Karpas-422 (cell line): ENCODE data around the gene NXT2. TPM values are rescaled to one million over a fixed set of nuclear protein-coding genes. Genes with fewer than 3 reads are reported as not detected.

Source experiments
- DNase-seq: peaks from one replicate; pipeline ENCODE4 v3.0.0-alpha.2; 2015
- H2AFZ ChIP-seq: fragments of 200-600 bp; sonication (generic); 2 replicates; pipeline ENCODE4 v1.6.1; 2014; ENCODE audit warnings: antibody characterized with exemption, low read length, mixed read lengths
- H3K27ac ChIP-seq: fragments of 200-600 bp; sonication (generic); 2 replicates; pipeline ENCODE4 v1.5.1; 2014; ENCODE audit warnings: mild to moderate bottlenecking, low read length, moderate library complexity
- H3K27me3 ChIP-seq: fragments of 200-600 bp; sonication (generic); 2 replicates; pipeline ENCODE4 v1.6.1; 2014; ENCODE audit warnings: low read length, mixed read lengths
- H3K36me3 ChIP-seq: fragments of 200-600 bp; sonication (generic); 2 replicates; pipeline ENCODE4 v1.6.1; 2014; ENCODE audit warnings: low read length, mixed read lengths; ENCODE audit not compliant: insufficient read depth
- H3K4me1 ChIP-seq: fragments of 200-600 bp; sonication (generic); 2 replicates; pipeline ENCODE4 v1.6.1; 2014; ENCODE audit warnings: mild to moderate bottlenecking, low read length, mixed read lengths
- H3K4me2 ChIP-seq: fragments of 200-600 bp; sonication (generic); 2 replicates; pipeline ENCODE4 v1.6.1; 2014; ENCODE audit warnings: low read length, low read depth, mild to moderate bottlenecking; ENCODE audit not compliant: poor library complexity, severe bottlenecking
- H3K4me3 ChIP-seq: fragments of 200-600 bp; sonication (generic); 2 replicates; pipeline ENCODE4 v1.5.1; 2014; ENCODE audit warnings: mild to moderate bottlenecking, antibody characterized with exemption, low read length, mixed read lengths
- H3K79me2 ChIP-seq: fragments of 200-600 bp; sonication (generic); 2 replicates; pipeline ENCODE4 v1.6.1; 2014; ENCODE audit warnings: mild to moderate bottlenecking, low read length, mixed read lengths
- H3K9ac ChIP-seq: fragments of 200-600 bp; sonication (generic); 2 replicates; pipeline ENCODE4 v1.6.0; 2014; ENCODE audit warnings: low read length
- H3K9me2 ChIP-seq: fragments of 200-600 bp; sonication (generic), shearing (Covaris generic); replicated peaks from 2 replicates; pipeline ENCODE4 v1.6.0; 2014; ENCODE audit warnings: mild to moderate bottlenecking, low read length, moderate library complexity; ENCODE audit not compliant: insufficient read depth
- H3K9me3 ChIP-seq: fragments of 300-700, 200-600 bp; sonication (generic); 2 replicates; pipeline ENCODE4 v1.6.1; 2014; ENCODE audit warnings: low read length, mixed read lengths
- H4K20me1 ChIP-seq: fragments of 200-600 bp; sonication (generic); 2 replicates; pipeline ENCODE4 v1.6.1; 2014; ENCODE audit warnings: mild to moderate bottlenecking, antibody characterized with exemption, low read length, low read depth; ENCODE audit not compliant: insufficient read depth
- total RNA-seq: library from RNA; depleted of rRNA; stranded (reverse); fragments of >200 nt; shearing (Covaris generic); gene quantifications from 2 replicates; pipeline ENCODE4 v1.2.3, GENCODE V29; 2014; ENCODE audit warnings: low replicate concordance; rRNA removed

NXT2 gene
- total RNA-seq = 9.9 and 27.7 TPM in 2 replicates

DNA sequence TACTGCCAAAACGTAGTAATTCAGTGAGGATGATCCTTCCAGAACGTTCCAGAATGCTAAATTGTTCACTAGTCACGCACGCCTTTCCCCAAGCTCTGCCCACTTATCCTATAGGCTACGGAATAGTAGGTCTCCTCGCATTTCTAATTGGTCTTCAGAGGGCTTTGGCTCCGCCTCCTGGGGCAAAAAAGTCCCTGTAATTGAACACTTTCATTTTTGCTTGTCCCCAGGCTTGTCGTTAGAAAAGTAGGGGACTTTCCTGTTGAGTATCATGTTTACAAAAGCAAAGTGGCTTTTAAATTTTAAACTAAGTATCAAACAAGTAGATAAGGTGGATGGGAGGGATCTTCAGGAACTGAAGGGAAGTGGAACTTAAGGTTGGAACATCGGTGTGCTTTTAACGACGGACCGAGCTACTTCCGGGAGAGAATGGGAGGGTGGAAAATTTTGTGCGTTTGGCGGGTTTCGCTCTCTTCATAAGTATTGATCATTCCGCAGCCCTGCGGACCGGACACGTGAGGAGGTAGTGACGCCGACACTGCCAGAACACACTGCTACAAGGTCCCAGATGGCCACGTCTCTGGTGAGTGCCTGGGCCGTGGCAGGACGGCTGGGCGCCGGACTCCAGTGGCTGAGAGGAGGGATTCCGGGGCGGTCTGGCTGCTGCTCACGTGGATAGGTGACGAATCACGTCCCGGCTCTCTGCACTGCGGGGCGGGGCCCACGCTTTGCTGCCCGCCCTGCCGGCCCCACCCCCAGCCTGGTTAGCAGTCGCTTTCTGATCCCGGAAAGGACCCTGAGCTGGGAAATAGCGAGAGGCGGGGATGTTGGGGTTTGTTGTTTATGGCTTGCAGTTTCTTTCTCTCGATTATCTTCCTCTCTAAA is at the start of gene NXT2:
NXT2 (plus strand) TSS at position 406 of the 885 bp plus-strand sequence; CDS start at position 569, 163 bp downstream.
- H3K9me2 ChIP-seq = no peaks in the 10 kb centered on the region
- peak within 1 kb of the TSS; percentile 50 for H3K27ac ChIP-seq
- H3K9ac ChIP-seq = peak within 1 kb of the TSS; percentile 79
- H3K36me3 ChIP-seq = no peaks in the 10 kb centered on the region
- H3K4me3 ChIP-seq = peak within 1 kb of the TSS; percentile 73
- DNase-seq = peak; percentile 93
- no peaks in the 10 kb centered on the region; the same call in 1 of the 2 replicates for H3K79me2 ChIP-seq
- H4K20me1 ChIP-seq = no peaks in the 10 kb centered on the region
- H3K4me2 ChIP-seq = peak within 1 kb of the TSS; percentile 68
- peak within 1 kb of the TSS; percentile 73 for H2AFZ ChIP-seq
- peaks cover 30% of the 10 kb centered on the region for H3K4me1 ChIP-seq
- no peaks in the 10 kb centered on the region for H3K27me3 ChIP-seq
- H3K9me3 ChIP-seq = peaks cover 3% of the 10 kb centered on the region; the same call in 1 of the 2 replicates

DNA sequence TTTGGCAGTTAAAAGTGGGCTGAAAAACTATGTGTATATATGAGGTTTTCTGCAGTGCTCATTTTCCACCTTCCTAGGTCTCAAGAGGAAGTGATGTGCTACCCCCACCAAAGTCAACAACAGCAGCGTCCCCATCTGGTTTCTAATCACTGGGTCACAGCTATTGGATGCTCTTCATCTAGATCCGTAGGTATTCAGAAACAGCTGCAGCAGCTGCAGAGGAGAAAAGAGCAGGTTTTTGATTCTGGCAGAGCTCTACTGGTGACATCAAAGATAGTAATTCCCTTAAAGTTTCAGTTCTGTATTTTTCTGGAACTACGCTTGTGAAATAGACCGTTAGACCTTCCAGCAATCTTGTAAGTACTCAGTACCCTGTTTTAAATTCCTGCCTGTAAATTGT is 49.0 kb upstream of the NXT2 start:
- H3K27ac ChIP-seq = no peak overlapping the region
- H3K9me3 ChIP-seq = no peaks in the 10 kb centered on the region
- H3K9ac ChIP-seq = no peak overlapping the region
- no peaks in the 10 kb centered on the region for H3K9me2 ChIP-seq
- H3K4me2 ChIP-seq = no peak overlapping the region
- H3K79me2 ChIP-seq = no peaks in the 10 kb centered on the region
- peaks cover 12% of the 10 kb centered on the region for H3K4me1 ChIP-seq
- DNase-seq = peak; percentile 56
- H2AFZ ChIP-seq = no peak overlapping the region
- H3K36me3 ChIP-seq = no peaks in the 10 kb centered on the region
- no peak overlapping the region for H3K4me3 ChIP-seq
- H3K27me3 ChIP-seq = no peaks in the 10 kb centered on the region
- 0 out of 2 replicates have a peak, but pooled peaks cover 4% of the 10 kb centered on the region for H4K20me1 ChIP-seq

DNA sequence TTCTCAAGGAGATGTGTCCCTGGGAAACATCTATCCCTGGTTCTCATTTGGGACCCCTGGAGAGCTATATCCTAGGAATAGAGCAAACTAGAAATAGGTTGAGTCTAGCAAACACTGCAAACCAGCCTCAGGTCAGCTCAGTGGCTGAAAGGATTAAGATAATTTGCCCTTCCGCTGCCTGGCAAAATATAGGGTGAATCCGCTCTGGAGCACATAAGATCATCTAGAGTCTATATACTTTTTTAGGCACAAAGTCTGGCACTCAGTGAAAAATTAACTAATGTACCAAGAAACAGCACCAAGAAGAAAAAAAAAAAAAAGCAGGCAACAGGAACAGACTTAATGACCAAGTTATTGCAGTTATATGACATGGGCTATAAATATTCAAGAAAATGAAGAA is 47.5 kb upstream of the NXT2 start:
- no peaks in the 10 kb centered on the region for H3K36me3 ChIP-seq
- no peak overlapping the region for H3K4me3 ChIP-seq
- H4K20me1 ChIP-seq = 0 out of 2 replicates have a peak, but pooled peaks cover 4% of the 10 kb centered on the region
- H3K9me3 ChIP-seq = no peaks in the 10 kb centered on the region
- no peak for DNase-seq
- no peaks in the 10 kb centered on the region for H3K79me2 ChIP-seq
- no peaks in the 10 kb centered on the region for H3K27me3 ChIP-seq
- no peak overlapping the region for H3K27ac ChIP-seq
- H2AFZ ChIP-seq = no peak overlapping the region
- no peak overlapping the region for H3K9ac ChIP-seq
- H3K9me2 ChIP-seq = no peaks in the 10 kb centered on the region
- peaks cover 12% of the 10 kb centered on the region for H3K4me1 ChIP-seq
- no peak overlapping the region for H3K4me2 ChIP-seq

DNA sequence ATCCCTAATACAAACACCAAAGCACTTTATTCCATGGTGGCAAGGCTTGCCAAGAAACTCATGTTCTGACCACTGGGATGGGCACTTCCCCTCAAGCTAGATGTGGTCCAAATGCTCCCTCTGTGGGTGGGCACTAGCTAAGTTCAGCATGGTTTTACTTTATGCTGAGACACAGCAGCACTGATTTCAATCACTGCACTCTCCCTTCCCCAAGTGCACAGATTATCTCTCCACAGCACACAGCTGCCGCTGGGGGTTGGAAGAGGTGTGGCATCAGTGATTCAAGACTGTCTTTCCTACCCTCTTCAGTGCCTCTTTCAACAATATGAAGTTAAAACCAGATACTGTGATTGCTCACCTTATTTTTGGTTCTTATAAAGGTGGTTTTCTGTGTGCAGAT is 38.2 kb upstream of the NXT2 start:
- H3K27ac ChIP-seq = no peak overlapping the region
- no peak overlapping the region for H3K4me2 ChIP-seq
- no peaks in the 10 kb centered on the region for H4K20me1 ChIP-seq
- no peaks in the 10 kb centered on the region for H3K36me3 ChIP-seq
- H3K79me2 ChIP-seq = no peaks in the 10 kb centered on the region
- DNase-seq = no peak
- no peak overlapping the region for H3K4me3 ChIP-seq
- H3K4me1 ChIP-seq = no peaks in the 10 kb centered on the region
- H3K9ac ChIP-seq = no peak overlapping the region
- H2AFZ ChIP-seq = no peak overlapping the region
- H3K9me2 ChIP-seq = no peaks in the 10 kb centered on the region
- H3K9me3 ChIP-seq = no peaks in the 10 kb centered on the region
- H3K27me3 ChIP-seq = no peaks in the 10 kb centered on the region

DNA sequence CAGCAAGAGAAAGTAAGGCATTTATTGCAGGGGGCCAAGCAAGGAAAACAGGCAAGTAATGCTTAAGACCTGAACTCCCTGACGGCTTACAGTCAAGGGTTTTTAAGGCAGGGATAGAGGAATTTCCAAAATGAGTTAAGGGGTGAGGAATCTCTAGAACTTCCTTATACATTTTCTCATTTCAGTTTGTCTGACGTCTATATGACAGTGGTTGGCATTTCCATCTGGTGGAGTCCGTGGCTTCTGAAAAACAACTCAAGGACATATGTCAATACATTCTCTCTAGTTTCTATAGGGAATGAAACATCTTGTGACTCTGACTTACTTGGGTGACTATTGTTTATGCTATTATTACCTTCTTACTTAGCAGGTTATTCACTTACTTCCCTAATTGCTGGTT is 35.5 kb upstream of the NXT2 start:
- Histone ChIP-seq H3K4me1 (no peaks in the 10 kb centered on the region), H3K27ac (no peak overlapping the region), H3K9ac (no peak overlapping the region), H3K4me3 (no peak overlapping the region), H3K9me2 (no peaks in the 10 kb centered on the region), H3K9me3 (no peaks in the 10 kb centered on the region), H3K4me2 (no peak overlapping the region), H3K27me3 (no peaks in the 10 kb centered on the region), H3K79me2 (no peaks in the 10 kb centered on the region), H3K36me3 (no peaks in the 10 kb centered on the region), H4K20me1 (no peaks in the 10 kb centered on the region), H2AFZ (no peak overlapping the region)
- no peak for DNase-seq

DNA sequence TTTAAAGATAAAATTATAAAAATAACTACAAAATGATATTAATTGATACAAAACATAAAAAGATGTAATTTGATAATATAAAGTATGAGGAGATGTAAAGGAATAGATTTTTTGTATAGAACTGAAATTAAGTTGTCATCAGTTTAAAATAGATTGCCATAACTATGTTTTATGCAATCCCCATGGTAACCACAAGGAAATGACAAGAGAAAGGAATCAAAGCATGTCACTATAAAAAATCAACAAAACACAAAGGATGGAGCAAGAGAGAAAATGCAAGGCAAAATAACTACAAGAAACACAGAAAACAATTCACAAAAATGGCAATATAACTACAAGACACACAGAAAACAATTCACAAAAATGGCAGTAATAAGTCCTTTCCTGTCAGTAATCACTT is 27.7 kb upstream of the NXT2 start:
- H3K27ac ChIP-seq = no peak overlapping the region
- no peak overlapping the region for H3K4me2 ChIP-seq
- no peaks in the 10 kb centered on the region for H4K20me1 ChIP-seq
- no peaks in the 10 kb centered on the region for H3K4me1 ChIP-seq
- no peak overlapping the region for H3K9ac ChIP-seq
- H3K9me2 ChIP-seq = no peaks in the 10 kb centered on the region
- H3K9me3 ChIP-seq = no peaks in the 10 kb centered on the region
- H2AFZ ChIP-seq = no peak overlapping the region
- no peak for DNase-seq
- no peaks in the 10 kb centered on the region for H3K27me3 ChIP-seq
- no peaks in the 10 kb centered on the region for H3K36me3 ChIP-seq
- no peaks in the 10 kb centered on the region for H3K79me2 ChIP-seq
- no peak overlapping the region for H3K4me3 ChIP-seq

DNA sequence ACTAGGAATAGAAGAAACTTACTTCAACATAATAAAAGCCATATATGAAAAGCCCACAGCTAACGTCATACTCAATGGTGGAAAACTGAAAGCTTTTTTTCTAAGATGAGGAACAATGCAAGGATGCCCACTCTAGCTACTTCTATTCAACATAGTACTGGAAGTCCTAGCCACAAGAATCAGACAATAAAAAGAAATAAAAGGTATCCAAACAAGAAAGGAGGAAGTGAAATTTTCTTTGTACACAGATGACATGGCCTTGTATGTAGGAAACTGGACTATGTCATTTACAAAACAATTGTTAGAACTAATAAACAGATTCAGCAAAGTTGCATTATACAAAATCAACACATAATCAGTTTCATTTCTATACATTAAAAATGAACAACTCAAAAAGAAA is 25.5 kb upstream of the NXT2 start:
- no peaks in the 10 kb centered on the region for H3K9me3 ChIP-seq
- no peak overlapping the region for H3K4me2 ChIP-seq
- H3K27ac ChIP-seq = no peak overlapping the region
- no peaks in the 10 kb centered on the region for H4K20me1 ChIP-seq
- H3K9ac ChIP-seq = no peak overlapping the region
- H3K79me2 ChIP-seq = no peaks in the 10 kb centered on the region
- no peaks in the 10 kb centered on the region for H3K9me2 ChIP-seq
- no peaks in the 10 kb centered on the region for H3K4me1 ChIP-seq
- H3K36me3 ChIP-seq = no peaks in the 10 kb centered on the region
- H3K27me3 ChIP-seq = no peaks in the 10 kb centered on the region
- no peak overlapping the region for H3K4me3 ChIP-seq
- no peak for DNase-seq
- H2AFZ ChIP-seq = no peak overlapping the region

DNA sequence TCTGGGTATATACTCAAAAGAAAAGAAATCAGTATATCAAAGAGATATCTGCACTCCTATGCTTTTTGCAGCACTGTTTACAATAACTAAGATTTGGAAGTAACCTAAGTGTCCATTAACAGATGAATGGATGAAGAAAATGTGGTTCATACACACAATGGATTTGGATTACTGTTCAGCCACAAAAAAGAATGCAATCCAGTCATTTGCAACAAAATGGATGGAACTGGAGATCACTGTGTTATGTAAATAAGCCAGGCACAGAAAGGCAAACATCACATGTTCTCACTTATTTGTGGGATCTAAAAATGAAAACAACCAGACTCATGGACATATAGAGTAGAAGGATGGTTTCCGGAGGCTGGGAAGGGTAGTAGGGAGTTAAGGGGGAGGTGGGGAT is 17.6 kb upstream of the NXT2 start:
- Histone ChIP-seq H3K27me3 (no peaks in the 10 kb centered on the region), H3K79me2 (no peaks in the 10 kb centered on the region), H4K20me1 (no peaks in the 10 kb centered on the region), H2AFZ (no peak overlapping the region), H3K36me3 (no peaks in the 10 kb centered on the region), H3K9me3 (no peaks in the 10 kb centered on the region), H3K27ac (no peak overlapping the region), H3K9me2 (no peaks in the 10 kb centered on the region), H3K4me3 (no peak overlapping the region), H3K9ac (no peak overlapping the region), H3K4me1 (no peaks in the 10 kb centered on the region), H3K4me2 (no peak overlapping the region)
- no peak for DNase-seq
